ENCODE results near the gene MAN2B2. TPM values are rescaled to one million over a fixed set of nuclear protein-coding genes. Genes with fewer than 3 reads are reported as not detected.

Gene MAN2B2
- total RNA-seq (2014; rRNA removed), result 8.5 and 9.8 TPM in 2 replicates
- Bru-seq, nascent RNA, result percentile 45 among the genes with signal in this experiment
- BruChase-seq, experiment 1, labeled RNA remaining after a 6-hour chase, result percentile 53 among the genes with signal in this experiment
- percentile 49 among the genes with signal in this experiment for BruChase-seq, experiment 2, labeled RNA remaining after a 2-hour chase
- long read RNA-seq, full-length matches to known transcripts, result 1 of 42 reads
- long read RNA-seq, partial matches to known transcripts, result 41 of 42 reads
- long read RNA-seq, other reads (novel, unspliced or antisense), result 0 of 42 reads

DNA sequence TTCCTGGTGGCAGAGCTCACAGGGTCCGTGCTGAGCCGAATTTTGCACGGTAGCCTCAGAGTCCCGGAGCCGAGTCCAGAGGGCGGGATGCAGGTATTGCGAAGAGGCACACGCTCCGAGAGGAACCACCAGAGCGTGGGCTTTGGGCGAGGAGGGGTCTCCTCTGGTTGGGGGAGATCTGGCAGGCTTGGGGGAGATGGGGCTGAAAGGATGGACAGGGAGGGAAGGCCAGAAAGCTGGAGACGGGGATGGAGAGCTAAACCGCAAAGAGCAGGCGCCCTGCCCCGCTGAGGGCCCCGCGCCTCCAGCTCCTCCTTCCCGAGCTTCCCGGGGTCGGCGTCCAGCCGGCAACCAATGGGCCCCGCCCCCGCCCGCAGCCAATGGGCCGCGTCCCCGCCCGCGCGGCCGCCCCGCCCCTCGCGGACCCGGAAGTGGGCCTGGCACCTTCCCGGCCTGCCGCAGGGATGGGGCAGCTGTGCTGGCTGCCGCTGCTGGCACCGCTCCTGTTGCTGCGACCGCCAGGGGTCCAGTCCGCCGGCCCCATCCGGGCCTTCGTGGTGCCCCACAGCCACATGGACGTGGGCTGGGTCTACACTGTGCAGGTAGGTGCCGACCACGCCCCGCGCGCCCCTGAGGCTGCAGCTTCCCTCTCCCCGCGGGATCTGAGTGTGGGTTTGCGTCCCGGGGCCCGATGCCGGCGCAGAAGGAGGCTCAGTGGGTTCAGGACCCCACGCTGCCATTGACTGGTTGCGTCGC is at the start of gene MAN2B2:
TSS of gene MAN2B2 (plus strand) at position 443 of the 756 bp plus-strand sequence. CDS start at position 465, 22 bp downstream.
- Histone ChIP-seq H3K27me3 (ENCODE audit: low read length) (no peaks in the 10 kb centered on the region), H3K9me2 (replicated peaks; ENCODE audit: low read length) (no peaks in the 10 kb centered on the region), H4K20me1 (ENCODE audit: low read length) (no peaks in the 10 kb centered on the region), H3K9me3 (ENCODE audit: low read length) (no peaks in the 10 kb centered on the region), H3K36me3 (ENCODE audit: low read depth, low read length) (peaks cover 3% of the 10 kb centered on the region), H3F3A (ENCODE audit: low read length, unreplicated experiment) (no peaks in the 10 kb centered on the region), H2AFZ (ENCODE audit: low read length) (peak within 1 kb of the TSS; percentile 95), H3K4me3 (ENCODE audit: low read length) (peak within 1 kb of the TSS; percentile 80), H3K4me2 (ENCODE audit: low read length) (peak within 1 kb of the TSS; percentile 96), H3K79me2 (ENCODE audit: low read length) (no peaks in the 10 kb centered on the region), H3K9ac (ENCODE audit: low read length) (peak within 1 kb of the TSS; percentile 64), H3K27ac (ENCODE audit: low read length) (no peak within 1 kb of the TSS), H3K4me1 (ENCODE audit: insufficient read depth, low read length) (peaks cover 20% of the 10 kb centered on the region)
- intact Hi-C loops (cut with micrococcal nuclease), result no loop called here
- ATAC-seq (peak; percentile 88), DNase-seq (peak; percentile 77)
- POLR2A ChIA-PET (ENCODE audit: unreplicated experiment), result interaction anchor here (0.6 kb wide), 2 partner anchors 99 to 251 kb away, joined by 3 to 6 read pairs; a partner anchor contains a TSS
- no peak for TF ChIP-seq EZH2 (IDR thresholded peaks at IDR 0.05; ENCODE audit: low read length, unreplicated experiment)
- no peak for TF ChIP-seq EZH2phosphoT487 (IDR thresholded peaks at IDR 0.05; ENCODE audit: borderline replicate concordance, low read length)
- BruUV-seq (replicated peaks), result no TSS peak
- CTCF ChIA-PET, result no interaction called here

DNA sequence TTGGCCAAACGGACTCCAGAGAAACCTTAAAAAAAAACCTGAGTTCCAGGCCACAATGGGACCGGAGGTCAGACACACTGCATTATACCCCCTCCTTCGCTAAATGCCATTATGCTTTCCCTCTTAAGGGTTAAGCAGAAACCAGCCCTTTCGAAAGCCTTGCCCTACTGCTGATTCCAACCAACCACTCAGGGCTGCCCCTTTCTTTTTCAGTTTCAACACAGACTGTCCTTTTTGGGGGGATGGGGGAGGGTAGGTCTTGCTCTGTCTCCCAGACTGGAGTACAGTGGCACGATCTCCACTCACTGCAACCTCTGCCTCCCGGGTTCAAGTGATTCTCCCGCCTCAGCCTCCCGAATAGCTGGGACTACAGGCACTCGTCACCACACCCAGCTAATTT is 49.5 kb upstream of the MAN2B2 start:
- CTCF ChIA-PET, result no interaction called here
- H3K4me1 ChIP-seq (ENCODE audit: insufficient read depth, low read length), result no peaks in the 10 kb centered on the region
- no peak overlapping the region for H3K4me3 ChIP-seq (ENCODE audit: low read length)
- no peak overlapping the region for H3K4me2 ChIP-seq (ENCODE audit: low read length)
- intact Hi-C loops (cut with micrococcal nuclease), result no loop called here
- DNase-seq, result no peak
- no TSS peak for BruUV-seq (replicated peaks)
- H4K20me1 ChIP-seq (ENCODE audit: low read length), result no peaks in the 10 kb centered on the region
- no peaks in the 10 kb centered on the region; the same call in 1 of the 2 replicates for H3K27me3 ChIP-seq (ENCODE audit: low read length)
- TF ChIP-seq EZH2 (IDR thresholded peaks at IDR 0.05; ENCODE audit: low read length, unreplicated experiment), result no peak
- TF ChIP-seq, protein P1, sequence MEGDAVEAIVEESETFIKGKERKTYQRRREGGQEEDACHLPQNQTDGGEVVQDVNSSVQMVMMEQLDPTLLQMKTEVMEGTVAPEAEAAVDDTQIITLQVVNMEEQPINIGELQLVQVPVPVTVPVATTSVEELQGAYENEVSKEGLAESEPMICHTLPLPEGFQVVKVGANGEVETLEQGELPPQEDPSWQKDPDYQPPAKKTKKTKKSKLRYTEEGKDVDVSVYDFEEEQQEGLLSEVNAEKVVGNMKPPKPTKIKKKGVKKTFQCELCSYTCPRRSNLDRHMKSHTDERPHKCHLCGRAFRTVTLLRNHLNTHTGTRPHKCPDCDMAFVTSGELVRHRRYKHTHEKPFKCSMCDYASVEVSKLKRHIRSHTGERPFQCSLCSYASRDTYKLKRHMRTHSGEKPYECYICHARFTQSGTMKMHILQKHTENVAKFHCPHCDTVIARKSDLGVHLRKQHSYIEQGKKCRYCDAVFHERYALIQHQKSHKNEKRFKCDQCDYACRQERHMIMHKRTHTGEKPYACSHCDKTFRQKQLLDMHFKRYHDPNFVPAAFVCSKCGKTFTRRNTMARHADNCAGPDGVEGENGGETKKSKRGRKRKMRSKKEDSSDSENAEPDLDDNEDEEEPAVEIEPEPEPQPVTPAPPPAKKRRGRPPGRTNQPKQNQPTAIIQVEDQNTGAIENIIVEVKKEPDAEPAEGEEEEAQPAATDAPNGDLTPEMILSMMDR (conservative IDR thresholded peaks at IDR 0.05; ENCODE audit: low read depth, low read length), result no peak
- TF ChIP-seq EZH2phosphoT487 (IDR thresholded peaks at IDR 0.05; ENCODE audit: borderline replicate concordance, low read length), result no peak
- no peaks in the 10 kb centered on the region for H3F3A ChIP-seq (ENCODE audit: low read length, unreplicated experiment)
- no peak for ATAC-seq
- no peaks in the 10 kb centered on the region for H3K9me3 ChIP-seq (ENCODE audit: low read length)
- H3K36me3 ChIP-seq (ENCODE audit: low read depth, low read length), result no peaks in the 10 kb centered on the region
- no peak overlapping the region for H2AFZ ChIP-seq (ENCODE audit: low read length)
- no peak overlapping the region for H3K27ac ChIP-seq (ENCODE audit: low read length)
- POLR2A ChIA-PET (ENCODE audit: unreplicated experiment), result no interaction called here
- no peaks in the 10 kb centered on the region for H3K79me2 ChIP-seq (ENCODE audit: low read length)
- H3K9me2 ChIP-seq (replicated peaks; ENCODE audit: low read length), result no peaks in the 10 kb centered on the region
- no peak overlapping the region for H3K9ac ChIP-seq (ENCODE audit: low read length)

DNA sequence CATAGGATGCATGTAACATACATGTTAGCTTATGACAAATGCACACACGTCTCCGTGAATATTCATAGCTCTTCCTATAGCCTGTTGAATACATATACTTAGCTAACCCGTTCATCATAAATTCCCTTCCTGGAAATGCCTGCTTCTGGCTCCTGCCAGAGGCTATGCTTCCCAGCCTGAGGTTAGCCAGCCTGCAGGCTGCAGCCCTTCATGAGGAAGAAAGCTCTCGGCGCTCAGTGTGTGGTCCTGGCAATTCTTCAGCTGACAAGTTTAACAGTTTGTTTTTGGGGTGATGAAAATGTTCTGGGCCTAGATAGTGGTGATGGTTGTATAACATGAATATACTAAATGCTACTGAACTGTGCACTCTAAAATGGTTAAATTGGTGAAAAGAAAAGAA is 48.8 kb upstream of the MAN2B2 start:
- POLR2A ChIA-PET (ENCODE audit: unreplicated experiment), result no interaction called here
- no peaks in the 10 kb centered on the region for H3K9me2 ChIP-seq (replicated peaks; ENCODE audit: low read length)
- H3K27me3 ChIP-seq (ENCODE audit: low read length), result no peaks in the 10 kb centered on the region; the same call in 1 of the 2 replicates
- no peaks in the 10 kb centered on the region for H3K36me3 ChIP-seq (ENCODE audit: low read depth, low read length)
- no TSS peak for BruUV-seq (replicated peaks)
- TF ChIP-seq, protein P1 (conservative IDR thresholded peaks at IDR 0.05; ENCODE audit: low read depth, low read length), result no peak
- TF ChIP-seq EZH2phosphoT487 (IDR thresholded peaks at IDR 0.05; ENCODE audit: borderline replicate concordance, low read length), result no peak
- TF ChIP-seq EZH2 (IDR thresholded peaks at IDR 0.05; ENCODE audit: low read length, unreplicated experiment), result no peak
- H3K9ac ChIP-seq (ENCODE audit: low read length), result no peak overlapping the region
- H3K4me2 ChIP-seq (ENCODE audit: low read length), result no peak overlapping the region
- CTCF ChIA-PET, result no interaction called here
- intact Hi-C loops (cut with micrococcal nuclease), result no loop called here
- no peaks in the 10 kb centered on the region for H3F3A ChIP-seq (ENCODE audit: low read length, unreplicated experiment)
- H2AFZ ChIP-seq (ENCODE audit: low read length), result no peak overlapping the region
- no peaks in the 10 kb centered on the region for H3K4me1 ChIP-seq (ENCODE audit: insufficient read depth, low read length)
- H3K27ac ChIP-seq (ENCODE audit: low read length), result no peak overlapping the region
- DNase-seq (no peak), ATAC-seq (no peak)
- H3K9me3 ChIP-seq (ENCODE audit: low read length), result no peaks in the 10 kb centered on the region
- no peaks in the 10 kb centered on the region for H4K20me1 ChIP-seq (ENCODE audit: low read length)
- no peaks in the 10 kb centered on the region for H3K79me2 ChIP-seq (ENCODE audit: low read length)
- H3K4me3 ChIP-seq (ENCODE audit: low read length), result no peak overlapping the region
